ENCODE results near the gene CFAP77. TPM values are rescaled to one million over a fixed set of nuclear protein-coding genes. Genes with fewer than 3 reads are reported as not detected.

The CFAP77 gene
- total and polyA plus RNA-seq, 12 donors = 0.53 to 4.3 (median 1.3) TPM

GRCh38 chr9:132585954-132586829 lies 176.2 kb downstream of the CFAP77 start:
- Histone ChIP-seq H3K27ac (no peak overlapping the region), H3K9me3 (no peaks in the 10 kb centered on the region), H3K4me3 (no peak overlapping the region), H3K36me3 (no peaks in the 10 kb centered on the region), H3K27me3 (peaks cover 52 to 100% (median 100%) of the 10 kb centered on the region in 7 donors), H3K4me1 (peaks cover 0 to 31% (median 11%) of the 10 kb centered on the region in 9 donors)
- TF ChIP-seq, protein P1, sequence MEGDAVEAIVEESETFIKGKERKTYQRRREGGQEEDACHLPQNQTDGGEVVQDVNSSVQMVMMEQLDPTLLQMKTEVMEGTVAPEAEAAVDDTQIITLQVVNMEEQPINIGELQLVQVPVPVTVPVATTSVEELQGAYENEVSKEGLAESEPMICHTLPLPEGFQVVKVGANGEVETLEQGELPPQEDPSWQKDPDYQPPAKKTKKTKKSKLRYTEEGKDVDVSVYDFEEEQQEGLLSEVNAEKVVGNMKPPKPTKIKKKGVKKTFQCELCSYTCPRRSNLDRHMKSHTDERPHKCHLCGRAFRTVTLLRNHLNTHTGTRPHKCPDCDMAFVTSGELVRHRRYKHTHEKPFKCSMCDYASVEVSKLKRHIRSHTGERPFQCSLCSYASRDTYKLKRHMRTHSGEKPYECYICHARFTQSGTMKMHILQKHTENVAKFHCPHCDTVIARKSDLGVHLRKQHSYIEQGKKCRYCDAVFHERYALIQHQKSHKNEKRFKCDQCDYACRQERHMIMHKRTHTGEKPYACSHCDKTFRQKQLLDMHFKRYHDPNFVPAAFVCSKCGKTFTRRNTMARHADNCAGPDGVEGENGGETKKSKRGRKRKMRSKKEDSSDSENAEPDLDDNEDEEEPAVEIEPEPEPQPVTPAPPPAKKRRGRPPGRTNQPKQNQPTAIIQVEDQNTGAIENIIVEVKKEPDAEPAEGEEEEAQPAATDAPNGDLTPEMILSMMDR (IDR thresholded peaks at IDR 0.05) = no peak
- WGBS, 2 donors = 5% methylated on average over 42 of the region's 42 CpGs
- intact Hi-C loops (cut with DNase I) = no loop called here
- DNase-seq (no peak), ATAC-seq (no peak)

DNA sequence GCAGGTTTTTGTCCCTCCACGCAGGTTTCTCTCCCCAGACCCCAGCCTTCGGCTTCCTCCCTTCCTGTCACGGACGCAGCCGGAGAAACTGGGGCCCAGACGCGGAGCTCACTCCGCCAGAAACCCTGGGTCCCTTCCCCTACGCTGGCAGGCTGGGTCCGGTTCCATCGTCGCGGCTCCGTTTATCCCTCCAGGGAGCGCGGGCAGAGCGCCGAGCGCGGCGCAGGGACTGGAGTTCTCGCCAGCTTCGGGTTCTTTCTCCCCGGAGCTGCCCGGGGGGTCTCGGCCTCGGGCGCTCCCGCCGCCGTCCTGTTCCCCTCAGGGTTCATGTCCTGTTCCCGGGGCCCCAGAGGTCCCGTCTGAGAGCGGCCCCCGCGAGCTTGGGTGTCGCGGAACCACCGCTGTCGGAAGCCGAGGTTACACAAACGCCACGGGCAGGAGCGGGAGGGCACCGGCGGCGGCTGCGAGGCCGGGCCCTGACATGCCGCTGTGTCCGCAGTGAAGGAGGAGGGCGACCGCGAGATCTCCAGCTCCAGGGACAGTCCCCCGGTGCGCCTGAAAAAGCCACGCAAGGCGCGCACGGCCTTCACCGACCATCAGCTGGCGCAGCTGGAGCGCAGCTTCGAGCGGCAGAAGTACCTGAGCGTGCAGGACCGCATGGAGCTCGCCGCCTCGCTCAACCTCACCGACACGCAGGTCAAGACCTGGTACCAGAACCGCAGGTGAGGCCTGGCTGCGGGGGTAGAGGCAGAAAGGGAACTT lies 177.0 kb downstream of the CFAP77 start:
- peaks cover 52 to 100% (median 100%) of the 10 kb centered on the region in 7 donors for H3K27me3 ChIP-seq
- no peak for ATAC-seq
- TF ChIP-seq, protein P1 (IDR thresholded peaks at IDR 0.05) = no peak
- intact Hi-C loops (cut with DNase I) = no loop called here
- H3K9me3 ChIP-seq = no peaks in the 10 kb centered on the region
- peaks cover 0 to 25% (median 8%) of the 10 kb centered on the region in 9 donors for H3K4me1 ChIP-seq
- no peaks in the 10 kb centered on the region for H3K36me3 ChIP-seq
- no peak overlapping the region for H3K4me3 ChIP-seq
- DNase-seq = no peak
- 2 to 3% methylated on average over 74 of the region's 74 CpGs for WGBS, 2 donors
- no peak overlapping the region for H3K27ac ChIP-seq

GRCh38 chr9:132587592-132587955 lies 177.6 kb downstream of the CFAP77 start:
- Histone ChIP-seq H3K4me1 (peaks cover 0 to 21% (median 8%) of the 10 kb centered on the region in 9 donors), H3K4me3 (no peak overlapping the region), H3K9me3 (no peaks in the 10 kb centered on the region), H3K27me3 (peaks cover 50 to 100% (median 99%) of the 10 kb centered on the region in 7 donors), H3K27ac (no peak overlapping the region), H3K36me3 (no peaks in the 10 kb centered on the region)
- ATAC-seq (no peak), DNase-seq (no peak)
- TF ChIP-seq, protein P1 (IDR thresholded peaks at IDR 0.05) = no peak
- intact Hi-C loops (cut with DNase I) = no loop called here
- WGBS, 2 donors = 19 to 20% methylated on average over 6 of the region's 6 CpGs

- intact Hi-C loops (cut with DNase I) = no loop called here
- WGBS, 2 donors = 31 to 36% methylated on average over 12 of the region's 12 CpGs
- peaks cover 45 to 98% (median 95%) of the 10 kb centered on the region in 7 donors for H3K27me3 ChIP-seq
Measured at GRCh38 chr9:132588098-132588497, 178.1 kb downstream of the CFAP77 start.

More at GRCh38 chr9:132588098-132588497, 178.1 kb downstream of the CFAP77 start:
- Histone ChIP-seq H3K36me3 (peaks cover 0 to 2% (median 0%) of the 10 kb centered on the region in 9 donors), H3K9me3 (no peaks in the 10 kb centered on the region), H3K4me1 (peaks cover 0 to 21% (median 8%) of the 10 kb centered on the region in 9 donors), H3K27ac (no peak overlapping the region), H3K4me3 (no peak overlapping the region)
- TF ChIP-seq, protein P1 (IDR thresholded peaks at IDR 0.05) = no peak
- ATAC-seq (no peak), DNase-seq (no peak)

All from heart right ventricle (tissue), 16 donors.